Rectal smooth muscle tissue (tissue), 1 donor: Measurements from ENCODE around the gene TMEM92.
"Not testable (repeated sequence)": the region's sequence is repeated elsewhere in the genome, so short reads cannot be mapped to it uniquely, and the experiment has no call there.

Source experiments
- H3K27ac ChIP-seq: one replicate; pipeline ENCODE4 v1.7.0; 2013; ENCODE audit warnings: low read depth, low read length, inconsistent platforms
- H3K27me3 ChIP-seq: one replicate; pipeline ENCODE4 v1.7.0; 2013; ENCODE audit warnings: low read length; ENCODE audit not compliant: control insufficient read depth, insufficient read depth
- H3K36me3 ChIP-seq: one replicate; pipeline ENCODE4 v1.7.0; 2013; ENCODE audit warnings: low read length; ENCODE audit not compliant: control insufficient read depth, insufficient read depth
- H3K4me1 ChIP-seq: one replicate; pipeline ENCODE4 v1.7.0; 2013; ENCODE audit warnings: low read length; ENCODE audit not compliant: control insufficient read depth, insufficient read depth
- H3K4me3 ChIP-seq: one replicate; pipeline ENCODE4 v1.7.0; 2013; ENCODE audit warnings: low read length
- H3K9ac ChIP-seq: one replicate; pipeline ENCODE4 v1.7.0; 2013; ENCODE audit warnings: low read length

TMEM92 gene

DNA sequence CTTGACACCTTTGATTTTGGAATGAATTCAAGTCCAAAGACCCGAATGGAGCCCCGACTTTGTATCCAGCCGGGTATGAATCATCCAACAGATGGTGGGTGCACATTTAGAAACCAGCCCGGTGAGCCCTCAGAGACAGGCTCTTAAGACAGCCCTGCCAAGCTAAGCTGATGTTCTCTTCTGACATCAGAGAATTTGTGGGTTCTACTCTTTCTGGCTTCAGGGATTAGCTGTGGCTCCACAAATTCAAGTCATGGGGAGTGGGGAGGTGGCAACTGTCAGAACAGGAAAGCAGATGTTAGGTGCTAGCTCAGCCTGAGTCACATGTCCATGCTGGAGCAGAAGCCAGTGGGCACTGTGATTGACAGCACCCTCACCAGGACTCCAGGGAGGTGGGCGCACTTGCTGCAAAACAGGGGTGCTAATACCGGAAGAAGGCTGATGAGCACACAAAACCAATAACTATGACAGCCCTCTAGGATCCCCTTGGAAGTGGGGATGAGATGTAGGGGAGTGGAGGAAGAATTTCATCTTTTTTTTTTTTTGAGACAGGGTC is 40.3 kb downstream of the TMEM92 start:
- Histone ChIP-seq H3K9ac (no peak overlapping the region), H3K4me3 (no peak overlapping the region), H3K27ac (no peak overlapping the region), H3K27me3 (peaks cover 2% of the 10 kb centered on the region), H3K36me3 (no peaks in the 10 kb centered on the region), H3K4me1 (peaks cover 2% of the 10 kb centered on the region)

DNA sequence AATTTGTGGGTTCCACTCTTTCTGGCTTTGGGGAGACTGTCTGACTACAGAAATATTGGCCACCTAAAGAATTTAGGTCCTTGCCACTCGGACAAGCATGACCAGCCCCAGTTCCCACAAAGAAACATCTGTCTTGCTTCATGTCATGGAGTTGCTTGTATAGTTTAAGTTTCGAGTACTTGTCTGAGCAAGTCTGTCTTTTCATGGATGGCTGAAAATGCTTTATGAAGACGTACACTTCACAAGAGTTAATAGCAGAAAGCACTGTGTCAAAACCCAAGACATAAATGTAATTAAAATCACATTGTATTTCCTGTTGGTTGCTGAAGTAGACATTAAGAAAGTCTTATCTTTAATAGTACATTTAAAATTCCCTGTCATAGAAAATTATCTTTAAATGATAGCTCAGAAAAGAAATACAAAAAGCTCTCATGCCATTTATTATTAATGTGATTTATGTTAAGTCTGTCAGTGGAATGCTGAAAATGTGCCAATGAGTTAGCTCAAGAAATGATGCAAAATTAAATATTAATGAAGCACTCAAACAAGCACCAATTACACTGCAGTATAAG is 41.8 kb downstream of the TMEM92 start:
- no peak overlapping the region for H3K9ac ChIP-seq
- peaks cover 2% of the 10 kb centered on the region for H3K4me1 ChIP-seq
- no peaks in the 10 kb centered on the region for H3K36me3 ChIP-seq
- H3K4me3 ChIP-seq: no peak overlapping the region
- no peaks in the 10 kb centered on the region for H3K27me3 ChIP-seq
- H3K27ac ChIP-seq: no peak overlapping the region

DNA sequence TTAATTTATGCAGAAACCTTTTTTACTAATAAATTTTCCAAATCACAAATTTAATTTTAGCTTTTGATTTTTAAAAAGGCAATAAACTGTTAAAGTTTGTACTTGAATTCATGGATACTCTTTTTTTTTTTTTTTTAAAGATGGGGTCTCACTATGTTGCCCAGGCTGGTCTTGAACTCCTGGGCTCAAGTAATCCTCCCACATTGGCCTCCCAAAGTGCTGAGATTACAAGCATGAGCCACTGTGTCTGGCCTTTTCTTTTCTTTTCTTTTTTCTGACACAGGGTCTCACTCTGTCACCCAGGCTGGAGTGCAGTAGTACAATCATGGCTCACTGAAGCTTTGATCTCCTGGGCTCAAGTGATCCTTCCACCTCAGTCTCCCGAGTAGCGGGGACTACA is 42.4 kb downstream of the TMEM92 start:
- not testable (repeated sequence) for H3K9ac ChIP-seq, H3K27ac ChIP-seq, H3K36me3 ChIP-seq, H3K4me1 ChIP-seq, H3K4me3 ChIP-seq, H3K27me3 ChIP-seq

DNA sequence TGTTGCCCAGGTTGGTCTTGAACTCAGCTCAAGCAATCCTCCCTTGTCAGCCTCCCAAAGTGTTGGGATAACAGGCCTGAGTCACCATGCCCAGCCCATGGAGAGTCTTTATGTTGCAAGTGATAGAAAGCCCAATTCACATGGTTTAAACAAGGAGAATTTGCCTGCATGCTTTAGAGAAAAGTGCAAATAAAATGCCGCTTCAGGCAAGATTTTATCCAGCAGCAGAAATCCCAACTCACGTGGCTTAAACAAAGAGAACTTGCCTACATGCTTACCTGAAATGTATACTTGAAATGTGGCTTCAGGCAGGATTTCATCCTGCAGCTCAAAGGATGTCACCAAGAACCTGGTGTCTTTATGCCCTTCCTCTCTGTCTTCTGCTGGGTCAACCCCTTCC is 42.9 kb downstream of the TMEM92 start:
- Histone ChIP-seq H3K27ac (no peak overlapping the region), H3K27me3 (no peaks in the 10 kb centered on the region), H3K36me3 (no peaks in the 10 kb centered on the region), H3K4me3 (no peak overlapping the region), H3K4me1 (peaks cover 2% of the 10 kb centered on the region), H3K9ac (no peak overlapping the region)

DNA sequence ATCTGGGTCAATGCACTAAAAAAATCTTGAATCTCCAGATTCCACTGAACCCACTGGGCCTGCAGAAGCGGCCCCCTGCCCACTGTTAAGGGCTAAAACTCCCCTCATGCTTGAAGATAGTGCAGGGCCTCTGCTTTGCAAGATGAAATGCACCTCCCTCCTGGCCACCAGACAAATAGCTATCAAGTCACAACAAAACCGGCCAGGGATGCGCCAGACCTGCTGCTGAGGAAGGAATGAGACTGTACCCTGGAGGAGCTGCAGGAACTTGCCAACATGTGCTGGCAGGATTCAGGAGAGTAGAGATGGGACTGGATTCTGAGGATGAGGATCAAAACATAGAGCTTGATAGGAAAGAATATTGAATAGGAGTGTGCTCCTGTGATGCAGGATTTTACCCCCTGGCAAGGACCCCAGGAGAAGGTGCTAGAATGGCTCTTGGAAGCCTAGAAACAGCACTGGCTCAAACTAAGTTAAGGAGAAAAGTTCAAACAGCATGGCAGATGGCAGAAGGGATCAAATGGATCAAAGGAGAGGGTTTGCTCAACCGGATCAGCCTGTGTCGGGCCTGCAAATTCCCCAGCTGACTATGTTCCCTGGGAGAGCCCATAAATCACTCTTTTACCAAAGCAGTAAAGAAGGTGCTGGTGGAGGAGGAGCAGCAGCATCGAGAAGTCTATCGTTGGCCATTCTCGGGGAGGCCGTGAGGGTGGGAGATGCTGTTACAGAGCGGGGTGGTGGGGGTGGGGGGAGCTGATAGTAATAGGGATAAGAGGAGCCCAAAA is 44.4 kb downstream of the TMEM92 start:
- Histone ChIP-seq H3K4me1 (peaks cover 2% of the 10 kb centered on the region), H3K9ac (no peak overlapping the region), H3K27me3 (no peaks in the 10 kb centered on the region), H3K4me3 (no peak overlapping the region), H3K36me3 (no peaks in the 10 kb centered on the region), H3K27ac (no peak overlapping the region)

DNA sequence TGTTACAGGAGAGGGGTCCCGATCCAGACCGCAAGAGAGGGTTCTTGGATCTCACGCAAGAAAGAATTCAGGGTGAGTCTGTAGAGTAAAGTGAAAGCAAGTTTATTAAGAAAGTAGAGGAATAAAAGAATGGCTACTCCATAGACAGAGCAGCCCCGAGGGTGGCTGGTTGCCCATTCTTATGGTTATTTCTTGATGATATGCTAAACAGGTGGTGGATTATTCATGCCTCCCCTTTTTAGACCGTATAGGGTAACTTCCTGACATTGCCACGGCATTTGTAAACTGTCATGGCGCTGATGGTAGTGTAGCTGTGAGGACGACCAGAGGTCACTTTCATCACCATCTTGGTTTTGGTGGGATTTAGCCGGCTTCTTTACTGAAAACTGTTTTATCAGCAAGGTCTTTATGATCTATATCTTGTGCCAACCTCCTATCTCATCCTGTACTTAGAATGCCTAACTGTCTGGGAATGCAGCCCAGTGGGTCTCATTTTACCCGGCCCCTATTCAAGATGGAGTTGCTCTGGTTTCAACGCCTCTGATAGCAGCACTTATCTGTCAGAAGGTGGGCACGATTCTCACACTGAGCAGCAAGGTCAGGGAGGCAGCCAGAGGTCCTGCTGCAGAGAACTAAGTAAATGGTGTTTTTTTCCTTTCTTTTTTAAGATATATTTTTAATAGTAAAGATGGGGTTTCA is 45.2 kb downstream of the TMEM92 start:
- Histone ChIP-seq H3K4me1 (peaks cover 2% of the 10 kb centered on the region), H3K9ac (no peak overlapping the region), H3K36me3 (no peaks in the 10 kb centered on the region), H3K27me3 (no peaks in the 10 kb centered on the region), H3K27ac (no peak overlapping the region), H3K4me3 (no peak overlapping the region)

DNA sequence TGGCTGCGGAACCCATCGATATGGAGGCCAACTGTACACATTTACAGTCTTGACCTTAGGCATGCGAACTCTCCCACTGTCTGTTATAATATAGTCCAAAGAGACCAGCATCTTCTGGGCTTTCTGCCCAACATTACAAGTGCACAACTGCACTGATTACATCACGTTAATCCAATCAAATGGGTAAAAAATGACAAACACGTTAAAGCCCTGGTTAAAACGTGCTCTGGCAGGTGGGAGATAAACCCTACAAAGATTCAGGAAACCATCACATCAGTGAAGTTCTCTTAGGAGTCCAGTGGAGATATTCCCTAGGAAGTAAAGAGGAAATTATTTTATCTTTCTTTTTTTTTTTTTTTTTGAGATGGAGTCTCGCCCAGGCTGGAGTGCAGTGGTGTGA is 48.0 kb downstream of the TMEM92 start:
- Histone ChIP-seq H3K4me3 (no peak overlapping the region), H3K36me3 (no peaks in the 10 kb centered on the region), H3K27ac (no peak overlapping the region), H3K4me1 (peaks cover 2% of the 10 kb centered on the region), H3K9ac (no peak overlapping the region), H3K27me3 (no peaks in the 10 kb centered on the region)

DNA sequence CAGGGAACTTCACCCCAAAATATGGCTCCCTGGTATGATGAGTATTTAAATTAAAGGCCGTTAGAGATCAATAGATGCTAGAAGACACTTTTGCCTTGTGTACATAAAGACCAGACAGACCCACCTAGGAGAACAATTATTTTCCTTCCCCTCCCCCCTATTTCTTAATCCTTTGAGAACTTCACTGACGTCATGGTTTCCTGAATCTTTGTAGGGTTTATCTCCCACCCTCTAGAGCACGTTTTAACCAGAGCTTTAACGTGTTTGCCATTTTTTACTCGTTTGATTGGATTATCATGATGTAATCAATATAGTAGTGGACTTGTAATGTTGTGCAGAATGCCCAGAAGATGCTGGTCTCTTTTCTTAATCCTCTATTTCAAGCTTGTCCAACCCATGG is 48.8 kb downstream of the TMEM92 start:
- Histone ChIP-seq H3K4me1 (peaks cover 2% of the 10 kb centered on the region), H3K27ac (no peak overlapping the region), H3K9ac (no peak overlapping the region), H3K4me3 (no peak overlapping the region), H3K27me3 (no peaks in the 10 kb centered on the region), H3K36me3 (no peaks in the 10 kb centered on the region)

DNA sequence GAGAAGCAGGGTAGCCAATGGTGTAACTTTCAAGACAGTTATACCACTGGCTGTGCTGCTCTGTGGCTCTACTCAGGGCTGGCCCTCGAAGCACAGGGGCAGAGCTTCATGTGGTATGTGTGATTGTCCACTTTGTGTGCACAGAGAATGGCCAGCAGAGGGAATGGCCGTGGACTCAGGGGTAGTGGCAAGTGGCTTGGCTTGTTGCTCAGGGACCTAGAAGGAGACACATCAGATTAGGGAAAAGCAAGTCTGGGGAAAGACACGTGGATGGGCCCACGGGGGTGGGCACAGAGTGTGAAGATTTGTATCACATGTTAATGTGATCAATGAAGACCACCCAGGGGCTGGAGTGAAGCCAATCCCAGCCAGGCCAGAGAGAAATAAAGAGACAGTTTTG is 51.6 kb downstream of the TMEM92 start:
- Histone ChIP-seq H3K4me3 (no peak overlapping the region), H3K27me3 (no peaks in the 10 kb centered on the region), H3K27ac (no peak overlapping the region), H3K4me1 (no peaks in the 10 kb centered on the region), H3K9ac (no peak overlapping the region), H3K36me3 (no peaks in the 10 kb centered on the region)

DNA sequence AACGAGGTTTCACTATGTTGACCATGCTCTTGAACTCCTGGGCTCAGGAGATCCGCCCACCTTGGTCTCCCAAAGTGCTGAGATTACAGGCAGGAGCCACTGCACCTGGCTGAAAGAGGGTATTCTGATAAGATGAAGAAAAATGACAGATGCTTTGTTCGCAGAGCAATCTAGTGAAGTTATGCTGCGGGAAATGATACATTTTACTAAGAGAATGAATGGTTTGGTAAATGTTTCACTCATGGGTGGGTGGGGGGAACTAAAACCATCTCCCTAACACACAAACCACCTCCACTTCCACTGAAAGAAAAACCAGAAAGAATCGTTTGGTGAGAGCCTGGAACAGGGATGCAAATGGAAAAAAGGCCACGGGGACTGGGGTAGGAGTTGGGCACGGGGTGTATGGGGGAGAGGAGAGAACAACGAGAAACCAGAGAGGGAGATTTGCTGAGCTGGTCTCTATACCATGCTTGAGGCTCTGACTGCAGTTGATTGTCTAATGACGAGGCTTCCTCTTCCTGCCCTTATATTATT is 52.6 kb downstream of the TMEM92 start:
- Histone ChIP-seq H3K9ac (no peak overlapping the region), H3K27ac (no peak overlapping the region), H3K27me3 (no peaks in the 10 kb centered on the region), H3K4me3 (no peak overlapping the region), H3K4me1 (no peaks in the 10 kb centered on the region), H3K36me3 (no peaks in the 10 kb centered on the region)

DNA sequence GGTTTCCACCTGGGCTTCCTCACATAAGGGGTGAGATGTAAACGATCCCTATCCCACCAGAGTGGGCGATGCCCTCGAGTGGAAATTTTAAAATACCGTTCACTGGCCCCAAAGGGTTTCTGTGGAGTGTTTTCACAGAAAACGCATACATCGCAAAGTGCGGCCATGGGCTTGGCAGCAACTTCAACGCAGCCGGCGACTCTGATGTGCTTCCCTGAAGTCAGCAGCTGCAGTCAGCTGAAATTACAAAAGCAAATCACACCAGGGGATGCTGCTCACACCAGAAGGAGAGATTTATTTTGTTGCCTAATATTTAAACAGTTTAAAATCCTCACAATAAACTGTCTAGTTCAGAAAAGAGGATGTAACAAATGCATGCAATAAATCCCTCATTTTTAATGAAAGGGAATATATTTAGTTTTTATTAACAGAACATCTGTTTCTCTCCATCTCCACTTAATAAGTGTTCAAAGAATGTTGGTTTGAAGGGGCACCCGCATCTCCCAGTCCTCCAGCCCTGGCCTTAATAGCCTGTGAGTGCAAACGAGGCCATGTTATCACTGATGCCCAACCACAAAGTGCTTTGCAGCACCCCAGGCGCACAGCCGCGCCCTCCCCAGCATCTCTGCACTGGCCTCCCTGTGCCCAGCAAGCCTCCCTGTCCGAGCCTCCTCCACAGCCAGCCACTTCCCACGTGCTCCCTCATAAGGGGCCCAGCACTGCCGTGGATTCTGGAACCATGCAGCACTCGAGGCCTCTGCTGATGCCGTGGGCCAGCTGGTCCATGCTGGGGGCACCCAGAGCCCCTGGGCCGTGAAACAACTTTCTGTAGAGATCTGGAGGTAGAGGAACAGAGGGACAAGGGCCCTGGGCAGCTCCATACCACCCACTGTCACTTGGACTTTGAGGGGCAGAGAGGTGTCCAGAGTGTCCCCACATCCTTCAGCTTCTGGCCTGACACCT is 54.4 kb downstream of the TMEM92 start:
- no peaks in the 10 kb centered on the region for H3K4me1 ChIP-seq
- no peaks in the 10 kb centered on the region for H3K36me3 ChIP-seq
- no peak overlapping the region for H3K27ac ChIP-seq
- H3K27me3 ChIP-seq: no peaks in the 10 kb centered on the region
- H3K4me3 ChIP-seq: no peak overlapping the region
- H3K9ac ChIP-seq: no peak overlapping the region
